WI38 (cell line): ENCODE results near the gene TMUB1.

Experiments used
- H3K4me3 ChIP-seq: 2 replicates; pipeline ENCODE4 v1.5.1; 2011; ENCODE audit warnings: low read depth, mild to moderate bottlenecking, control low read depth, low read length
- TF ChIP-seq, protein P1 (sequence below): IDR thresholded peaks from 2 replicates; pipeline ENCODE4 v1.5.1; 2012; ENCODE audit warnings: low read depth, mild to moderate bottlenecking, control low read depth, low read length

TMUB1 gene

DNA sequence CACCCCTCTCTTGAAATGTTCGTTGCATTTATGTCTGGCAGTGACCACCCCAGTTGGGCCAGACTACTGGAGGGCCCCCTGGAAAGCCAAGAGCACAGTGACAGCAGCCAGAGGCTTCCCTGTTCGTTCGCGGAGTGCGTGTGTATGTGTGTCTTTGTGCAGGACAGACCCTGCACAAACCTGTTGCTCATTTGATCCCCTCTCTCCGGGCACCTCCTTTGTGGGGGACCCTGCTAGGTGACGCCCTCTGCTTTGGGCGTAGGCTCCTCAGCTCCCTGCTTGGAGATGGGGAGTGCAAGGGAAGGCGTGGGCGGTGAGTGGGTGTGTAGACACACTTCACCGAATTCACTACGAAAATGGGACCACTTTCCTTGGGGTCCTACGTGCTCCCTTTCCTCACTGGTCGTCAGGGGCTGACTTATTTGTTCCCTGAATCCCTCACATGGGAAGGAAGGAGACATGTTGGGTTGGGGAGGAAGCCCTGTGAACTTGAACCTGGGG lies 41.7 kb upstream of the TMUB1 start:
- TF ChIP-seq, protein P1, sequence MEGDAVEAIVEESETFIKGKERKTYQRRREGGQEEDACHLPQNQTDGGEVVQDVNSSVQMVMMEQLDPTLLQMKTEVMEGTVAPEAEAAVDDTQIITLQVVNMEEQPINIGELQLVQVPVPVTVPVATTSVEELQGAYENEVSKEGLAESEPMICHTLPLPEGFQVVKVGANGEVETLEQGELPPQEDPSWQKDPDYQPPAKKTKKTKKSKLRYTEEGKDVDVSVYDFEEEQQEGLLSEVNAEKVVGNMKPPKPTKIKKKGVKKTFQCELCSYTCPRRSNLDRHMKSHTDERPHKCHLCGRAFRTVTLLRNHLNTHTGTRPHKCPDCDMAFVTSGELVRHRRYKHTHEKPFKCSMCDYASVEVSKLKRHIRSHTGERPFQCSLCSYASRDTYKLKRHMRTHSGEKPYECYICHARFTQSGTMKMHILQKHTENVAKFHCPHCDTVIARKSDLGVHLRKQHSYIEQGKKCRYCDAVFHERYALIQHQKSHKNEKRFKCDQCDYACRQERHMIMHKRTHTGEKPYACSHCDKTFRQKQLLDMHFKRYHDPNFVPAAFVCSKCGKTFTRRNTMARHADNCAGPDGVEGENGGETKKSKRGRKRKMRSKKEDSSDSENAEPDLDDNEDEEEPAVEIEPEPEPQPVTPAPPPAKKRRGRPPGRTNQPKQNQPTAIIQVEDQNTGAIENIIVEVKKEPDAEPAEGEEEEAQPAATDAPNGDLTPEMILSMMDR, result no peak
- H3K4me3 ChIP-seq, result no peak overlapping the region

DNA sequence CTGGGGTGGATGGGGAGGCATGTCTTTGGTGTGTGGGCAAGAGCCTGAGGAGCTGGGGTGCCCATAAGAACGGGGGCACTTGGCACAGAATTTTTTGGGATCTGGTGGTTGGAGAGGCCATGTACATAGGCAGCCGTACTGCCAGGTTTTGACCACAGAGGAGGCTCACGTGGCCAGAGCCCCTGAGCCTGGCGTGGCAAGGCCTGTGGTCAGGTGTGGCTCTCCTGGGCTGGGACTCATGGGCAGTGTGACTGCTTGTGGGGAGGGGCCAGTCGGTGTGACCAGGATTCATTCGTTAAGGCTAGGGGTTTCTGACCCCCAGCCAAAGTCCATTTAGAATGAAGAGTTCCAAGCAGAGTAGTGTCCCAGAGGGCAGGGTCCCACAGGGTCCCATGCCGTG lies 41.2 kb upstream of the TMUB1 start:
- no peak overlapping the region for H3K4me3 ChIP-seq
- TF ChIP-seq, protein P1, result no peak

DNA sequence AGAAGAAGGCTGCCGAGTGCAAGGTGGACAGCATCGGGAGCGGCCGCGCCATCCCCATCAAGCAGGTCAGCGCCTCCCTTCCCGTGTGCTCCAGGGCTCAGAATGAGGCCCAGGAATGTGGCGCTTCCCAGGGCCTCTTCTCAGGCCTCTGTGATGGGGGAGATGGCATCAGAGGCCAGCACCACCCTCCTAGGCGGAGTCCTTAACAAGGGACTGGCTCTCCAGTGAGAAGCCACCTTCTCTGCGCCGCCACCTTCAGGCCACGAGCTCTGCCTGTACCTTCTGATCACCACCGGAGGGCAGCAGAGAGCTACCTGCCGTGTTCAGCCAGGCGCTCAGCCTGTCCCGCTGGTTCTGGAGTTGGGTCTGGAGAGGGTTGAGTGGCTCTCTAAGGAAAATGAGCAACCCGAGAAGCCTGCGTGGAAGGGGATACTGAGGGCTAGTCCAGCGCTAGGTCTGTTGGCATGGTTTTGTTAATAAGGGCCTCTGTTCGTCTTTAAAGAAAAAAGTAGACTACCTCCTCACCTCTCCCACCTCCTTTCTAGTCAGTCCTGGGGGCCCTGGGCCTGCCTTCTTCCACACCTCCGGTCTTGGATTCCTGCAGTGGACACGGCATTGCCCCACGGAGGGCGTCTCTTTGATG lies 40.6 kb upstream of the TMUB1 start:
- no peak overlapping the region for H3K4me3 ChIP-seq
- TF ChIP-seq, protein P1, result peak; percentile 98

DNA sequence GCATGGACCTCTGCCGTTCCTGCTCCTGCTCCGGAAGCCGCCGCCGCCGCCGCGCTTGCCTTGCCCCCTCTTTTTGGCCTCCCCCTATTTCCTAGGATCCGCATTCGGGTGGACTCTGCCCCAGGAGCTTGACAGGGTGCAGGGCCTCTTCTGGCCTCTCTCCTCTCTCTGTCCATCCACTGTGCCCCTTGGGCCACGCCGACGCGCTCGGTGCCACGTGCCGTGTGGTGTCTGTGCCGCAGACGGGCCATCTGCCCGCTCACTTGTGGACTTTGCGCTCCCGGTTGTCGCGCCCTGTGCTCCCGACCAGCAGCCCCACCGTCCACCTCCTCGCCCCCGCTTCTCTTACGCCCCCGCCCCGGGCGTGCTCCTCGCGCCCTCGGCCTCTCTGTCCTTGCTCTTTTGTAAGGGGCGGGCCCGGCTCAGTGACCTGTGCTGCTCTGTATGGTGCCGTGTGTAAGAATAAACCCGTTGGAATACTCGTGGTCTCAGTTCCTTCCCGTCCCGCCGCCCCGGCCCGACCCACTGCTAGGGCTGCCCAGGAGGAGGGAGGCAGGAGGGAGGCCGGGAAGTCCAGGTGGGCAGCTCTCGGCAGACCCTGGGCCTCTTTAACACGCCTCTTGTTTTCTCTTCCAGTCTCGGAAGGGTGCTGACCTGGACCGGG lies 40.0 kb upstream of the TMUB1 start:
- TF ChIP-seq, protein P1, result no peak
- H3K4me3 ChIP-seq, result no peak overlapping the region

DNA sequence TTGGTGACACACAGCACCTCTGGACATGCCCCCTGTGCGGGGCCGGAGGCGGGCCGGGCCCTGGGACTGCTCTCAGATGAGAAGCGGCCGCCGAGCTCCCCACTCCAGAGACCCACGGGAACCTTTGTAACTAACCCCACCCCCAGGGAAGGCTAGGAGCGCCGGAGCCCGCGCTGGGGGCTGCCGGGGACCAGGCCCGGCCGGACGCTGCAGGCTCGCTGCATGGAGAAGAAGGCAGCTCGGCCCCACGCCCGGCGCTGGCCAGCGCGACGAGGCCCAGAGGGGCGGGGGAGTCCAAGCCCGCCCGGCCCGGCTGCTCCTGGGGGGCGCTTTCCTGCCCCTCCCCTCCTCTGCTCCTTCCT lies 39.5 kb upstream of the TMUB1 start:
- TF ChIP-seq, protein P1, result no peak
- H3K4me3 ChIP-seq, result no peak overlapping the region

DNA sequence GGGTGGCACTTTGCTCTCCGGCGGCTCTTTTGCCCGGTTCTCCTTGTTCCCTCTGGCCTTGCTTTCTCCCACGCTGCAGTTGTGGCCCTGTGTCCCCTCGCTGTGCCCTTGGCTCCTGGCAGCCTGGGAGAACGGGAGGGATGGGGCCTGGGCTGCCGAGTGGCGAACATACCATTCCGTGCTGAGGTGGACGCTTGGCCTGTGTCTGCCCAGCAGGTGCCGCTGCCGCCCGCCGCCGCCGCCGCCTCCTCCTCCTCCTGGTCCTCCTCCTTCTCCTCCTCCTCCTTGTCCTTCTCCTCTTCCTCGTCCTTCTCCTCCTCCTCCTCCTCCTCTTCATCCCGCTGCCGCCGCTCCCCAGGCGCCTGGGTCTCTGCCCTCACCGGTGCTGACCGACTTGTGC lies 39.0 kb upstream of the TMUB1 start:
- TF ChIP-seq, protein P1, result no peak
- no peak overlapping the region for H3K4me3 ChIP-seq

DNA sequence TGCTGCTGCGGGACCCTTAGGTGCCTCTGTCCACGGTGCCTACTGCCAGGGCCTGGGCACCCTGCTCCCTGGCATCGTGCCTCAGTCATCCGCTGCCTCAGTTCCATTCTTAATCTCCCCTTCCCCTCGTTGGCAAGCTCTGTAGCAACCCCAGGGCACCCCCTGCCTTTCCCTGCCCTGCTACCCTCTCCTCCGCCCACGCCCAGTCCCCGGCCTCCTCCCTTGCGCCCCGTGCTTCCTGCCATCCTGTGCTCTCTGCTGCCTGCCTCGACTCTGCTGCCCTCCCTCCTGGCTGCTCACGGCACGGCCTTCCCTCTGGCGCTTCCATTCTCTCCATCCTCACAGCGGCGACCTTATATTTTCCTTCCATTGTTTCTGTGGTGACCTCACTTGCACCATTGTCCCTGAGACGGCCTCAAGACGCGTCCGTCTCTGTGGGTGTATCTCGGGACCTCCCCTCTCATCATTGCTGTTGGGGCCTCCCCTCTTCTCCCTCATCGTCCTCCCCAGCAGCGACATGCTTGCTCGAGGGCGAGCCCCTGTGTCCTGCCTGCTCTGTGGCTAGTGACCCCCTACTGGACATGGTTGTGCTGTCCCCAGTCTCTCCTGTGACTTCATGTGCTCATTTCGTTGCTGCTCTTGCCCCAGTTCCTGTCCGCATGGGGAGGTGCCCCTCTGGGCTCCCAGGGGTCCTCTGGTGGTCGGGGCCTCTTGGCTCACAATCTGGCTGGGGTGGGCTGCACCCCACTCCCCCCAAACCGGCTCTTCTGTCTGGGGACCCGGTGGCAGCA lies 38.3 kb upstream of the TMUB1 start:
- no peak overlapping the region for H3K4me3 ChIP-seq
- TF ChIP-seq, protein P1, result no peak
